NCI-H2107 treated with DMSO at 0.1 percent for 48 hours (cell line): Measurements from ENCODE around the gene FBN1.

Experiments
- DNase-seq: peaks from one replicate; lab custom pipeline; 2025; ENCODE audit not compliant: unreplicated experiment; lab: John Stamatoyannopoulos, UW

FBN1 gene

DNA sequence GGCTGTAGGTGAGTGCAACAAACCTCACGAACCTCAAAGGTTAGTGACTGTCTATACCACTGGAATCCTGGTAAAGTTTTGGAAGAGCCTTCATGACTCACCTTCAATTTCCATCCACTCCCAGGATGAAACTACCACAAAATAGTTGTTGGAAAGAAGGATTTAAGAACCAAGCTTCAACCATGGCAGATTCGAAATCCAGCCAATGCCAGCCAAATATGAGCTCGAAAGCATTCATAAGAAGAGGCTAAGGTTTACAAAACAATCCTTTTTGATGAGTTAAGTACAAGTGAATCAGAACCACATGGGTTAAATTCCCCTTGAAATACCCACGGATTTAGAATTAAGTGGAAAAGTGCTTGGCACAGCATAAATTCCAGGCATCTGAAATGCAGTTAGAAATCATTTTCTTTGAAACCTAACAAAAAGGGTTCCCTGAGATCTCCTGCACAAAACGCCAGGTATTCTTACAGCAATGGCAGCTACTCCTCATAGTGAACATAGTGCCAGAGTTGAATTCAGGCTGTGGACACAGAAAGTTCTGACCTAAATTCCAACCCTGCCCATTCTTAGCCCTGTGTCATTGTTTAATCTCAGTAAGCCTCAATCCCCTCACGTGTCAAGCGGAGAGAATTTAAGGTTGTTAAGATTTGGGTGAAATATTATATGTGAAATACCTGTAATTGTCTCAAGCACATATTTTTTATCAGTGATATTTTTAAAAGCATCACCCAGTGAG lies 89.2 kb downstream of the FBN1 start:
- DNase-seq: no peak

GRCh38 chr15:48555241-48555881 lies 90.1 kb downstream of the FBN1 start:
- DNase-seq: no peak

- no peak for DNase-seq
Measured at GRCh38 chr15:48554112-48554511, 91.4 kb downstream of the FBN1 start.

GRCh38 chr15:48553559-48553958 lies 92.0 kb downstream of the FBN1 start:
- no peak for DNase-seq

DNA sequence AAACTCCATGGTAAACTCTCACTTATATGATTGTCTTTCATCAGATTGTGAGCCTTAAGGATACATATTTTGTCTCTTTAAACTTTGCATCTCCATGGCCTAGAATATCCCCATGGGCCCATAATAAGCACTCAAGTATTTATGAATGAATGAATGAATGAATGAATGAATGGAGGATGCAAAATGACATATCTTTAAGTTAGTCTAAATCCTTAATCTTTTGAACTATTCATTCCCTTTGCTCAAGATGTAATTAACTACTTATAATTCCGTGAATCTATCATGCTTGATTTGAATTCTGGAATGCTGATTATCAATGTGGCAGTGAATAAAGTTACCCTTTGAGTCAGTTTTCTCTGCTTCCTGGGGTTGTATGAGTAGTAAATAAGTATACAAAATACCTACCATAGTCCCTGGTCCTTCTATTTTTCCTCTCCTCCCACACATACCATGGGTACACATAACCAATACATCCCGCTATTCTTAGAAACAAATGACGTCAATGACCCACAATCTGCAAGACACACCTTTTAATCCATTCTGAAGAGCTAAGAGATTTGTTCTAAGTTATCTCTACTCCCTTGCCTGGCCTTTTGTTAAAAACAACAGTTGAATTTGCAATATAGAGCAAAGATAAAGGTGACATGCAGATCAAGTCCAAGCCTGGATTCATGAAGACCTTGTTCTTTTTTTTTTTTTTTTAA lies 94.5 kb downstream of the FBN1 start:
- DNase-seq: no peak

DNA sequence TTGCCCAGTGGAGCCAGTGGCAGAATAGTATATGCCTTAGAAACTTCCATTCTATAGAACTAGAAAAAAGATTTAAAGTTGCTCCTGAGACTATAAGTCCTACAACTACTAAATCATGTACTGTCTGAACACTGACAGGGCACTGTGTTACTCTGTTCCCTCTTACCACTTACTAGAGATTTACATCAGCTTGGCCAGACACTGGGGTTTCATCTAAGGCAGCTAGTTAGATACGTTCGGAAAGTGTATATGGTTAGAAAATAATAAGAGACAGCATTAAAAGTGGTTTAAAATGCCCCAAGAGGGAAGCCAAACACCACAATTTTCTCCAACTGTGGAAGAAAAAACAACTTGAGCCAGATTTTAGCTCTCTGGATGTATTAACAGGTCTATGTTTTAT lies 97.1 kb downstream of the FBN1 start:
- DNase-seq: no peak

DNA sequence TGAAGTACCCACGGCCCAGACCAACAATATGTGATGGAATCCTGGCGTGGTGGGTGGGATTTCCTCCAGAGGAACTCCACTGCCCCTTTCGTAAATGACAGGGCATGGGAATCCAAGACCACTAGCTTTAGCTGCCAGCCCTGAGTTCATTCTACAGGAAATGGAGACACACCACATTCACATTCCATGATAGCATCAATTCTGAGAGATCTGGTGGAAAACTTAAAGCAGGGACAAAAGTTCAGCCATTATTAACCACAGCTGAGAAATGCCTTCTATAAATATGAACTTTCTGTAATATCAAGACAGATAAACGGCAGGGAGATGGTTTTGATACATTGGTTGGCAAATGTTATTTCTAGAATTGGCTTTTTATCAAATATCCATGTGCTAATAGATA lies 98.2 kb downstream of the FBN1 start:
- no peak for DNase-seq

DNA sequence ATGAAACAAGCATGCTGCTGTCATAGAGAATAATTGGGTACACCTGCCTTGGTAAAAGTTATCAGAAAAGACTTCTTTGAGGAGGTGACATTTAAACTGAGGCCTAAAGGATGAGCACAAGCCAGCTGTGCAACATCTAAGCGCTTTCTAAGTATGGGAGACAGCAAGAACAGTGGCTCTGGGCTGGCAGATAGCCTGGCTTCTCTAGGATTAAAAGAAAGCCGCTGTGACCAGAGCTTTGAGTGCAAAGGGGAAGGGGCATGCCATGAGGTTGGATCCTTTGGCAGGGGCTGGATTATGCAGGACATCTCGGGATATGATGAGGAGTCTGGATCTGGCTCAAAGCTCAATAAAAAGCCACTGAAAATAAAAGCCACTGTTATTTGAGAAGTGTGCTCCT lies 99.2 kb downstream of the FBN1 start:
- no peak for DNase-seq

GRCh38 chr15:48544778-48545177 lies 100.7 kb downstream of the FBN1 start:
- no peak for DNase-seq

GRCh38 chr15:48541341-48542278 lies 103.9 kb downstream of the FBN1 start:
- no peak for DNase-seq

GRCh38 chr15:48540756-48541155 lies 104.8 kb downstream of the FBN1 start:
- DNase-seq: no peak

DNA sequence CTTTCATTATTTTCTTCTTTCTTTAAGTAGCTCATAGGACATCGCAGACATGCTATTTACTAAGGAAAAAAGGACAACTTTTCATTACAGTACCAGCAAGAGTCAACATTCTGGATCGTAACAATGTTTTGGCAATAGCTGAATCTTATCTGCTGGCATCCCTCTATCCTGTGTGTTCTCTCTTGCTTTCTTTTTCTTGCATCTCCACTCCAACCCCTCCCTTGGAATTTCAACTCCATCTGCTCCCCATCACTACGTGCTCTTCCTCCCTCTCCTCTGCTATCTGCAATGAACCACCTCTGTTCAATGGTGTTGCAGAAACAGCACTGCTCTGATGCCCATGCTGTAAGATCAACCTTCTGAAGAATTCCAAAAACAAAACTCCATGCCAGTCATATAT lies 106.6 kb downstream of the FBN1 start:
- DNase-seq: no peak

GRCh38 chr15:48537271-48538113 lies 108.0 kb downstream of the FBN1 start:
- no peak for DNase-seq

- DNase-seq: no peak
Measured at GRCh38 chr15:48536681-48537091, 108.8 kb downstream of the FBN1 start.

DNA sequence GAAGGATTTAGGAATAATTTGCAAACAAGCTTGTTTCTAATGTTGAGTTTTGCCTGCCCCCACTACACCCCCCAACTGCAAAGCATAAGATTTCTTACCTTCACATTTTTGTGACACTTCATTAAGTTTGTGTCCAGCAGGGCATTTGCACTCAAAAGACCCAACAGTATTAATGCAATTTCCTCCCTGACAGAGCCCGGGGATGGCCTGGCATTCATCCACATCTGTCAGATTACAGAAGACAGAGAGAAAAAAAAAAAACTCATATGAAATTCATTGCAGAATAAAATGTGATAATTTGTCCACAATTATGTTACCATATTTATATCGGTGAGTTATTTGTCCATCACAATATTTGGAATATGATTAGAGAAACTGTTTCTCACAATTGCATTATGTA lies 111.5 kb downstream of the FBN1 start:
- DNase-seq: no peak

- no peak for DNase-seq
Measured at GRCh38 chr15:48532946-48533345, 112.6 kb downstream of the FBN1 start.

- no peak for DNase-seq
Measured at GRCh38 chr15:48530528-48530927, 115.0 kb downstream of the FBN1 start.

- DNase-seq: no peak
Measured at GRCh38 chr15:48528921-48529320, 116.6 kb downstream of the FBN1 start.

GRCh38 chr15:48527517-48527916 lies 118.0 kb downstream of the FBN1 start:
- DNase-seq: no peak

GRCh38 chr15:48522911-48523310 lies 122.6 kb downstream of the FBN1 start:
- DNase-seq: no peak
